Measurements from ENCODE around the gene FAM222A. TPM values are rescaled to one million over a fixed set of nuclear protein-coding genes. Genes with fewer than 3 reads are reported as not detected.
A peak's percentile ranks its signal among the peaks of the same experiment; 100 is the strongest.

Gene FAM222A
- polyA plus RNA-seq, 4 donors = 1.6 to 7.5 (median 4.7) TPM

- Histone ChIP-seq H3K36me3 (ENCODE audit: control insufficient read depth in 3 of 3, insufficient read depth in 2 of 3, low read depth in 1 of 3, low read length in 3 of 3) (peaks cover 0 to 15% (median 0%) of the 10 kb centered on the region in 3 donors), H3K9me3 (ENCODE audit: control insufficient read depth in 2 of 2, insufficient read depth in 1 of 2, low read depth in 1 of 2, low read length in 1 of 2) (no peaks in the 10 kb centered on the region), H3K27me3 (ENCODE audit: control insufficient read depth in 3 of 3, insufficient read depth in 3 of 3, low read length in 3 of 3) (peaks cover 0 to 3% (median 0%) of the 10 kb centered on the region in 3 donors), H3K4me3 (ENCODE audit: low read depth in 1 of 3, low read length in 3 of 3) (no peak overlapping the region), H3K27ac (ENCODE audit: low read depth in 1 of 3, low read length in 2 of 3) (no peak overlapping the region), H3K4me1 (ENCODE audit: control insufficient read depth in 3 of 3, insufficient read depth in 2 of 3, low read depth in 1 of 3, low read length in 2 of 3) (peaks cover 0 to 34% (median 10%) of the 10 kb centered on the region in 3 donors)
- DNase-seq = no peak
- WGBS, 3 donors = 25 to 62% (median 57%) methylated on average over 9 of the region's 9 CpGs
- no peak for FAIRE-seq
These were observed 9.1 kb downstream of the FAM222A start for GRCh38 chr12:109722721-109723094.

GRCh38 chr12:109723311-109723881, 9.8 kb downstream of the FAM222A start:
- H3K36me3 ChIP-seq (ENCODE audit: control insufficient read depth in 3 of 3, insufficient read depth in 2 of 3, low read depth in 1 of 3, low read length in 3 of 3) = peaks cover 0 to 20% (median 0%) of the 10 kb centered on the region in 3 donors
- no peaks in the 10 kb centered on the region for H3K27me3 ChIP-seq (ENCODE audit: control insufficient read depth in 3 of 3, insufficient read depth in 3 of 3, low read length in 3 of 3)
- FAIRE-seq (no peak), DNase-seq (peak in 1 of 2 donors; percentile 84)
- H3K9me3 ChIP-seq (ENCODE audit: control insufficient read depth in 2 of 2, insufficient read depth in 1 of 2, low read depth in 1 of 2, low read length in 1 of 2) = no peaks in the 10 kb centered on the region
- no peak overlapping the region for H3K4me3 ChIP-seq (ENCODE audit: low read depth in 1 of 3, low read length in 3 of 3)
- peak overlapping the region in 1 of 3 donors; percentile 12 for H3K27ac ChIP-seq (ENCODE audit: low read depth in 1 of 3, low read length in 2 of 3)
- peaks cover 0 to 34% (median 10%) of the 10 kb centered on the region in 3 donors for H3K4me1 ChIP-seq (ENCODE audit: control insufficient read depth in 3 of 3, insufficient read depth in 2 of 3, low read depth in 1 of 3, low read length in 2 of 3)
- 15 to 56% (median 41%) methylated on average over 13 of the region's 13 CpGs for WGBS, 3 donors

- 85 to 91% (median 87%) methylated on average over 14 of the region's 14 CpGs for WGBS, 3 donors
- Histone ChIP-seq H3K4me1 (ENCODE audit: control insufficient read depth in 3 of 3, insufficient read depth in 2 of 3, low read depth in 1 of 3, low read length in 2 of 3) (peaks cover 0 to 31% (median 10%) of the 10 kb centered on the region in 3 donors), H3K4me3 (ENCODE audit: low read depth in 1 of 3, low read length in 3 of 3) (no peak overlapping the region), H3K27me3 (ENCODE audit: control insufficient read depth in 3 of 3, insufficient read depth in 3 of 3, low read length in 3 of 3) (no peaks in the 10 kb centered on the region), H3K27ac (ENCODE audit: low read depth in 1 of 3, low read length in 2 of 3) (no peak overlapping the region), H3K36me3 (ENCODE audit: control insufficient read depth in 3 of 3, insufficient read depth in 2 of 3, low read depth in 1 of 3, low read length in 3 of 3) (peaks cover 0 to 20% (median 0%) of the 10 kb centered on the region in 3 donors), H3K9me3 (ENCODE audit: control insufficient read depth in 2 of 2, insufficient read depth in 1 of 2, low read depth in 1 of 2, low read length in 1 of 2) (no peaks in the 10 kb centered on the region)
- DNase-seq (no peak), FAIRE-seq (no peak)
These were observed 10.8 kb downstream of the FAM222A start for GRCh38 chr12:109724321-109724892.

GRCh38 chr12:109725321-109726105, 11.9 kb downstream of the FAM222A start:
- H3K27ac ChIP-seq (ENCODE audit: low read depth in 1 of 3, low read length in 2 of 3) = no peak overlapping the region
- DNase-seq (no peak), FAIRE-seq (no peak)
- peaks cover 0 to 20% (median 10%) of the 10 kb centered on the region in 3 donors for H3K4me1 ChIP-seq (ENCODE audit: control insufficient read depth in 3 of 3, insufficient read depth in 2 of 3, low read depth in 1 of 3, low read length in 2 of 3)
- 38 to 58% (median 48%) methylated on average over 24 of the region's 24 CpGs for whole genome bisulfite sequencing, 3 donors
- no peaks in the 10 kb centered on the region for H3K9me3 ChIP-seq (ENCODE audit: control insufficient read depth in 2 of 2, insufficient read depth in 1 of 2, low read depth in 1 of 2, low read length in 1 of 2)
- no peak overlapping the region for H3K4me3 ChIP-seq (ENCODE audit: low read depth in 1 of 3, low read length in 3 of 3)
- H3K27me3 ChIP-seq (ENCODE audit: control insufficient read depth in 3 of 3, insufficient read depth in 3 of 3, low read length in 3 of 3) = no peaks in the 10 kb centered on the region
- H3K36me3 ChIP-seq (ENCODE audit: control insufficient read depth in 3 of 3, insufficient read depth in 2 of 3, low read depth in 1 of 3, low read length in 3 of 3) = peaks cover 0 to 24% (median 0%) of the 10 kb centered on the region in 3 donors

GRCh38 chr12:109726106-109726497, 12.5 kb downstream of the FAM222A start:
- H3K9me3 ChIP-seq (ENCODE audit: control insufficient read depth in 2 of 2, insufficient read depth in 1 of 2, low read depth in 1 of 2, low read length in 1 of 2) = no peaks in the 10 kb centered on the region
- H3K4me3 ChIP-seq (ENCODE audit: low read depth in 1 of 3, low read length in 3 of 3) = no peak overlapping the region
- peaks cover 0 to 21% (median 0%) of the 10 kb centered on the region in 3 donors for H3K36me3 ChIP-seq (ENCODE audit: control insufficient read depth in 3 of 3, insufficient read depth in 2 of 3, low read depth in 1 of 3, low read length in 3 of 3)
- no peak overlapping the region for H3K27ac ChIP-seq (ENCODE audit: low read depth in 1 of 3, low read length in 2 of 3)
- peaks cover 0 to 18% (median 10%) of the 10 kb centered on the region in 3 donors for H3K4me1 ChIP-seq (ENCODE audit: control insufficient read depth in 3 of 3, insufficient read depth in 2 of 3, low read depth in 1 of 3, low read length in 2 of 3)
- no peak for DNase-seq
- WGBS, 3 donors = 94 to 97% (median 95%) methylated on average over 1 of the region's 1 CpG
- no peak for FAIRE-seq
- H3K27me3 ChIP-seq (ENCODE audit: control insufficient read depth in 3 of 3, insufficient read depth in 3 of 3, low read length in 3 of 3) = no peaks in the 10 kb centered on the region

- Histone ChIP-seq H3K27me3 (ENCODE audit: control insufficient read depth in 3 of 3, insufficient read depth in 3 of 3, low read length in 3 of 3) (no peaks in the 10 kb centered on the region), H3K27ac (ENCODE audit: low read depth in 1 of 3, low read length in 2 of 3) (no peak overlapping the region), H3K4me1 (ENCODE audit: control insufficient read depth in 3 of 3, insufficient read depth in 2 of 3, low read depth in 1 of 3, low read length in 2 of 3) (peaks cover 0 to 18% (median 10%) of the 10 kb centered on the region in 3 donors), H3K36me3 (ENCODE audit: control insufficient read depth in 3 of 3, insufficient read depth in 2 of 3, low read depth in 1 of 3, low read length in 3 of 3) (peaks cover 0 to 21% (median 0%) of the 10 kb centered on the region in 3 donors), H3K9me3 (ENCODE audit: control insufficient read depth in 2 of 2, insufficient read depth in 1 of 2, low read depth in 1 of 2, low read length in 1 of 2) (no peaks in the 10 kb centered on the region), H3K4me3 (ENCODE audit: low read depth in 1 of 3, low read length in 3 of 3) (no peak overlapping the region)
- DNase-seq (no peak), FAIRE-seq (no peak)
- WGBS, 3 donors = 53 to 70% (median 62%) methylated on average over 12 of the region's 12 CpGs
These were observed 12.9 kb downstream of the FAM222A start for GRCh38 chr12:109726511-109727038.

GRCh38 chr12:109727039-109727723, 13.6 kb downstream of the FAM222A start:
- Histone ChIP-seq H3K9me3 (ENCODE audit: control insufficient read depth in 2 of 2, insufficient read depth in 1 of 2, low read depth in 1 of 2, low read length in 1 of 2) (no peaks in the 10 kb centered on the region), H3K27me3 (ENCODE audit: control insufficient read depth in 3 of 3, insufficient read depth in 3 of 3, low read length in 3 of 3) (no peaks in the 10 kb centered on the region), H3K27ac (ENCODE audit: low read depth in 1 of 3, low read length in 2 of 3) (no peak overlapping the region), H3K4me1 (ENCODE audit: control insufficient read depth in 3 of 3, insufficient read depth in 2 of 3, low read depth in 1 of 3, low read length in 2 of 3) (peaks cover 0 to 14% (median 7%) of the 10 kb centered on the region in 3 donors), H3K36me3 (ENCODE audit: control insufficient read depth in 3 of 3, insufficient read depth in 2 of 3, low read depth in 1 of 3, low read length in 3 of 3) (peaks cover 0 to 21% (median 0%) of the 10 kb centered on the region in 3 donors), H3K4me3 (ENCODE audit: low read depth in 1 of 3, low read length in 3 of 3) (no peak overlapping the region)
- FAIRE-seq (no peak), DNase-seq (peak in 1 of 2 donors; percentile 61)
- WGBS, 3 donors = 30 to 61% (median 48%) methylated on average over 18 of the region's 18 CpGs

Measured in small intestine (tissue), 7 donors.